Keratinocyte (primary cell): ENCODE results near the gene RPS27A.

ENCODE experiments used
- EZH2 ChIP-seq: IDR thresholded peaks from one replicate; pipeline ENCODE4 v1.6.1; 2012; ENCODE audit warnings: inconsistent platforms, mild to moderate bottlenecking, low read length, moderate library complexity
- TF ChIP-seq, protein P1 (sequence below), 3 experiments: IDR thresholded peaks in 1 of 3; conservative IDR thresholded peaks in 1 of 3; optimal IDR thresholded peaks in 1 of 3; 2 replicates in 2 of 3; 3 replicates in 1 of 3; pipeline versions ENCODE3 to v1.5.1; 2011; ENCODE audit warnings: low read length in 3 of 3, mild to moderate bottlenecking in 3 of 3, moderate library complexity in 2 of 3, control low read depth in 1 of 3, inconsistent platforms in 1 of 3; ENCODE audit not compliant: insufficient read depth in 2 of 3; ENCODE audit errors: extremely low read depth in 1 of 3

DNA sequence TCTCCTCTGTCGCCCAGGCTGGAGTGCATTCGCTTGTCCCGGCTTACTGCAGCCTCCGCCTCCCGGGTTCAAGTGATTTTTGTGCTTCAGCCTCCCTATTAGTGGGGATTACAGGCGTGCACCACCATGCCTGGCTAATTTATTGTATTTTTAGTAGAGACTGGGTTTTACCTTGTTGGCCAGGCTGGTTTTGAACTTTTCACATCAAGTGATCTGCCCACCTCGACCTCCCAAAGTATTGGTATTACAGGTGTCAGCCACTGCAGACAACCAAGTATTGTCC, 1.1 kb downstream of the RPS27A start:
- TF ChIP-seq, protein P1, sequence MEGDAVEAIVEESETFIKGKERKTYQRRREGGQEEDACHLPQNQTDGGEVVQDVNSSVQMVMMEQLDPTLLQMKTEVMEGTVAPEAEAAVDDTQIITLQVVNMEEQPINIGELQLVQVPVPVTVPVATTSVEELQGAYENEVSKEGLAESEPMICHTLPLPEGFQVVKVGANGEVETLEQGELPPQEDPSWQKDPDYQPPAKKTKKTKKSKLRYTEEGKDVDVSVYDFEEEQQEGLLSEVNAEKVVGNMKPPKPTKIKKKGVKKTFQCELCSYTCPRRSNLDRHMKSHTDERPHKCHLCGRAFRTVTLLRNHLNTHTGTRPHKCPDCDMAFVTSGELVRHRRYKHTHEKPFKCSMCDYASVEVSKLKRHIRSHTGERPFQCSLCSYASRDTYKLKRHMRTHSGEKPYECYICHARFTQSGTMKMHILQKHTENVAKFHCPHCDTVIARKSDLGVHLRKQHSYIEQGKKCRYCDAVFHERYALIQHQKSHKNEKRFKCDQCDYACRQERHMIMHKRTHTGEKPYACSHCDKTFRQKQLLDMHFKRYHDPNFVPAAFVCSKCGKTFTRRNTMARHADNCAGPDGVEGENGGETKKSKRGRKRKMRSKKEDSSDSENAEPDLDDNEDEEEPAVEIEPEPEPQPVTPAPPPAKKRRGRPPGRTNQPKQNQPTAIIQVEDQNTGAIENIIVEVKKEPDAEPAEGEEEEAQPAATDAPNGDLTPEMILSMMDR (optimal IDR thresholded peaks at IDR 0.05 in 1 of 3, IDR thresholded peaks at IDR 0.05 in 1 of 3, conservative IDR thresholded peaks at IDR 0.05 in 1 of 3; ENCODE audit: extremely low read depth in 1 of 3, insufficient read depth in 2 of 3, low read length in 3 of 3): no peak
- TF ChIP-seq EZH2: no peak
